Left ventricle myocardium inferior (tissue), 1 donor: ENCODE results near the gene TMEM255B. TPM values are rescaled to one million over a fixed set of nuclear protein-coding genes. Genes with fewer than 3 reads are reported as not detected.
"Not testable (repeated sequence)": the region's sequence is repeated elsewhere in the genome, so short reads cannot be mapped to it uniquely, and the experiment has no call there.

Source experiments
- DNase-seq: peaks from one replicate; pipeline ENCODE4 v3.0.0-alpha.2; 2020
- H3K27ac ChIP-seq: fragments of 200-600 bp; replicated peaks from 2 replicates; pipeline ENCODE4 v1.8.0; 2021
- H3K27me3 ChIP-seq: fragments of 200-600 bp; 2 replicates; pipeline ENCODE4 v1.8.0; 2021; ENCODE audit warnings: low read depth
- H3K36me3 ChIP-seq: fragments of 200-600 bp; 2 replicates; pipeline ENCODE4 v1.8.0; 2021
- H3K4me1 ChIP-seq: fragments of 200-600 bp; 2 replicates; pipeline ENCODE4 v1.8.0; 2021
- H3K4me3 ChIP-seq: fragments of 200-600 bp; 2 replicates; pipeline ENCODE4 v1.8.0; 2021; ENCODE audit warnings: mild to moderate bottlenecking, moderate library complexity
- H3K9me3 ChIP-seq: fragments of 200-600 bp; replicated peaks from 2 replicates; pipeline ENCODE4 v1.8.0; 2021
- CTCF ChIP-seq: fragments of 200-600 bp; IDR thresholded peaks from 2 replicates; pipeline ENCODE4 v1.8.0; 2021; ENCODE audit warnings: antibody characterized with exemption, mild to moderate bottlenecking, borderline replicate concordance
- intact Hi-C: fragments of 100-400 bp; cut with micrococcal nuclease; formaldehyde crosslinking; loops from one replicate; pipeline ENCODE4 v1.11.0; 2022
- total RNA-seq: library from RNA; stranded (reverse); fragmentation: NEBNext Ultra II Directional; extraction: Animal tissue kit (Norgen Biotek cat#: 25700); gene quantifications from one replicate; pipeline ENCODE4 v1.2.1, GENCODE V29; 2021
- donor health status: DM: no; HTN: yes; CAD: no; lungs with severe emphysema.

Gene TMEM255B
- total RNA-seq, 1 donor from 2014 or later = 7.7 TPM

GRCh38 chr13:113785051-113786010 is 26.3 kb downstream of the TMEM255B start:
- no peaks in the 10 kb centered on the region for H3K9me3 ChIP-seq

GRCh38 chr13:113786262-113786841 is 27.3 kb downstream of the TMEM255B start:
- no peak for DNase-seq
- Histone ChIP-seq H3K4me3 (no peak overlapping the region), H3K36me3 (no peaks in the 10 kb centered on the region), H3K27ac (no peak overlapping the region), H3K4me1 (no peaks in the 10 kb centered on the region), H3K27me3 (no peaks in the 10 kb centered on the region), H3K9me3 (no peaks in the 10 kb centered on the region)
- TF ChIP-seq CTCF = no peak
- intact Hi-C loops = no loop called here

More at GRCh38 chr13:113785051-113786010, 26.3 kb downstream of the TMEM255B start:
- no peak overlapping the region for H3K4me3 ChIP-seq
- intact Hi-C loops = no loop called here
- no peak for DNase-seq
- no peaks in the 10 kb centered on the region for H3K4me1 ChIP-seq
- H3K27ac ChIP-seq = no peak overlapping the region
- no peak for TF ChIP-seq CTCF
- H3K36me3 ChIP-seq = no peaks in the 10 kb centered on the region
- H3K27me3 ChIP-seq = no peaks in the 10 kb centered on the region

GRCh38 chr13:113787694-113788093 is 28.7 kb downstream of the TMEM255B start:
- H3K27ac ChIP-seq = no peak overlapping the region
- intact Hi-C loops = no loop called here
- DNase-seq = no peak
- no peaks in the 10 kb centered on the region for H3K36me3 ChIP-seq
- no peak overlapping the region for H3K4me3 ChIP-seq
- no peaks in the 10 kb centered on the region for H3K4me1 ChIP-seq
- H3K27me3 ChIP-seq = no peaks in the 10 kb centered on the region
- TF ChIP-seq CTCF = no peak
- no peaks in the 10 kb centered on the region for H3K9me3 ChIP-seq

GRCh38 chr13:113788413-113789135 is 29.5 kb downstream of the TMEM255B start:
- Histone ChIP-seq H3K36me3 (no peaks in the 10 kb centered on the region), H3K27ac (no peak overlapping the region), H3K27me3 (peaks cover 5% of the 10 kb centered on the region), H3K4me1 (no peaks in the 10 kb centered on the region), H3K4me3 (no peak overlapping the region), H3K9me3 (no peaks in the 10 kb centered on the region)
- no peak for TF ChIP-seq CTCF
- no peak for DNase-seq
- intact Hi-C loops = no loop called here

- Histone ChIP-seq H3K36me3 (no peaks in the 10 kb centered on the region), H3K27me3 (peaks cover 9% of the 10 kb centered on the region), H3K4me3 (no peak overlapping the region), H3K27ac (no peak overlapping the region), H3K9me3 (no peaks in the 10 kb centered on the region), H3K4me1 (no peaks in the 10 kb centered on the region)
- TF ChIP-seq CTCF = no peak
- no peak for DNase-seq
- intact Hi-C loops = no loop called here
Measured at GRCh38 chr13:113789167-113789566, 30.1 kb downstream of the TMEM255B start.

GRCh38 chr13:113789931-113790330 is 30.9 kb downstream of the TMEM255B start:
- DNase-seq, H3K9me3 ChIP-seq, H3K4me3 ChIP-seq, H3K4me1 ChIP-seq, H3K36me3 ChIP-seq, intact Hi-C loops, H3K27ac ChIP-seq, H3K27me3 ChIP-seq: not testable (repeated sequence)
